ENCODE measurements around the gene CHST4. TPM values are rescaled to one million over a fixed set of nuclear protein-coding genes. Genes with fewer than 3 reads are reported as not detected.

The CHST4 gene
- polyA plus RNA-seq, 1 donor from 2014 or later = not detected

- H3K4me3 ChIP-seq (ENCODE audit: low read length) = no peak overlapping the region
- no peaks in the 10 kb centered on the region for H3F3A ChIP-seq (ENCODE audit: insufficient read depth, low read length, poor library complexity, severe bottlenecking)
- no peak overlapping the region for H2AFZ ChIP-seq (ENCODE audit: low read depth, low read length)
- no peaks in the 10 kb centered on the region for H3K27me3 ChIP-seq (ENCODE audit: insufficient read depth, low read depth, low read length)
- H3K9me2 ChIP-seq (ENCODE audit: insufficient read depth, low read length) = no peaks in the 10 kb centered on the region
- TF ChIP-seq EZH2 (IDR thresholded peaks at IDR 0.05; ENCODE audit: borderline replicate concordance, insufficient read depth, low read length, poor library complexity, severe bottlenecking) (no peak), SMC3 (conservative IDR thresholded peaks at IDR 0.05; ENCODE audit: poor library complexity) (no peak), MXI1 (conservative IDR thresholded peaks at IDR 0.05; ENCODE audit: poor library complexity, severe bottlenecking) (no peak), POLR2AphosphoS5 (IDR thresholded peaks at IDR 0.05) (no peak), RAD21 (conservative IDR thresholded peaks at IDR 0.05) (no peak), TAF1 (IDR thresholded peaks at IDR 0.05; ENCODE audit: low read depth) (no peak), EP300 (conservative IDR thresholded peaks at IDR 0.05; ENCODE audit: poor library complexity, severe bottlenecking) (no peak)
- TF ChIP-seq, protein P1, sequence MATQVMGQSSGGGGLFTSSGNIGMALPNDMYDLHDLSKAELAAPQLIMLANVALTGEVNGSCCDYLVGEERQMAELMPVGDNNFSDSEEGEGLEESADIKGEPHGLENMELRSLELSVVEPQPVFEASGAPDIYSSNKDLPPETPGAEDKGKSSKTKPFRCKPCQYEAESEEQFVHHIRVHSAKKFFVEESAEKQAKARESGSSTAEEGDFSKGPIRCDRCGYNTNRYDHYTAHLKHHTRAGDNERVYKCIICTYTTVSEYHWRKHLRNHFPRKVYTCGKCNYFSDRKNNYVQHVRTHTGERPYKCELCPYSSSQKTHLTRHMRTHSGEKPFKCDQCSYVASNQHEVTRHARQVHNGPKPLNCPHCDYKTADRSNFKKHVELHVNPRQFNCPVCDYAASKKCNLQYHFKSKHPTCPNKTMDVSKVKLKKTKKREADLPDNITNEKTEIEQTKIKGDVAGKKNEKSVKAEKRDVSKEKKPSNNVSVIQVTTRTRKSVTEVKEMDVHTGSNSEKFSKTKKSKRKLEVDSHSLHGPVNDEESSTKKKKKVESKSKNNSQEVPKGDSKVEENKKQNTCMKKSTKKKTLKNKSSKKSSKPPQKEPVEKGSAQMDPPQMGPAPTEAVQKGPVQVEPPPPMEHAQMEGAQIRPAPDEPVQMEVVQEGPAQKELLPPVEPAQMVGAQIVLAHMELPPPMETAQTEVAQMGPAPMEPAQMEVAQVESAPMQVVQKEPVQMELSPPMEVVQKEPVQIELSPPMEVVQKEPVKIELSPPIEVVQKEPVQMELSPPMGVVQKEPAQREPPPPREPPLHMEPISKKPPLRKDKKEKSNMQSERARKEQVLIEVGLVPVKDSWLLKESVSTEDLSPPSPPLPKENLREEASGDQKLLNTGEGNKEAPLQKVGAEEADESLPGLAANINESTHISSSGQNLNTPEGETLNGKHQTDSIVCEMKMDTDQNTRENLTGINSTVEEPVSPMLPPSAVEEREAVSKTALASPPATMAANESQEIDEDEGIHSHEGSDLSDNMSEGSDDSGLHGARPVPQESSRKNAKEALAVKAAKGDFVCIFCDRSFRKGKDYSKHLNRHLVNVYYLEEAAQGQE (IDR thresholded peaks at IDR 0.05; ENCODE audit: borderline replicate concordance) = no peak
- TF ChIP-seq, protein P2, sequence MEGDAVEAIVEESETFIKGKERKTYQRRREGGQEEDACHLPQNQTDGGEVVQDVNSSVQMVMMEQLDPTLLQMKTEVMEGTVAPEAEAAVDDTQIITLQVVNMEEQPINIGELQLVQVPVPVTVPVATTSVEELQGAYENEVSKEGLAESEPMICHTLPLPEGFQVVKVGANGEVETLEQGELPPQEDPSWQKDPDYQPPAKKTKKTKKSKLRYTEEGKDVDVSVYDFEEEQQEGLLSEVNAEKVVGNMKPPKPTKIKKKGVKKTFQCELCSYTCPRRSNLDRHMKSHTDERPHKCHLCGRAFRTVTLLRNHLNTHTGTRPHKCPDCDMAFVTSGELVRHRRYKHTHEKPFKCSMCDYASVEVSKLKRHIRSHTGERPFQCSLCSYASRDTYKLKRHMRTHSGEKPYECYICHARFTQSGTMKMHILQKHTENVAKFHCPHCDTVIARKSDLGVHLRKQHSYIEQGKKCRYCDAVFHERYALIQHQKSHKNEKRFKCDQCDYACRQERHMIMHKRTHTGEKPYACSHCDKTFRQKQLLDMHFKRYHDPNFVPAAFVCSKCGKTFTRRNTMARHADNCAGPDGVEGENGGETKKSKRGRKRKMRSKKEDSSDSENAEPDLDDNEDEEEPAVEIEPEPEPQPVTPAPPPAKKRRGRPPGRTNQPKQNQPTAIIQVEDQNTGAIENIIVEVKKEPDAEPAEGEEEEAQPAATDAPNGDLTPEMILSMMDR (IDR thresholded peaks at IDR 0.05; ENCODE audit: poor library complexity, severe bottlenecking) = no peak
- no peaks in the 10 kb centered on the region for H4K20me1 ChIP-seq (ENCODE audit: insufficient read depth)
- no peak overlapping the region for H3K4me2 ChIP-seq (ENCODE audit: low read length)
- H3K79me2 ChIP-seq (replicated peaks; ENCODE audit: insufficient read depth, low read length) = no peaks in the 10 kb centered on the region
- H3K27ac ChIP-seq (ENCODE audit: low read length) = no peak overlapping the region
- no peaks in the 10 kb centered on the region for H3K9me3 ChIP-seq (ENCODE audit: low read length)
- H3K36me3 ChIP-seq (ENCODE audit: insufficient read depth, low read length) = no peaks in the 10 kb centered on the region
- no peak overlapping the region for H3K9ac ChIP-seq (ENCODE audit: low read length)
Measured at GRCh38 chr16:71493213-71493612, 33.0 kb upstream of the CHST4 start.

- H3K9me3 ChIP-seq (ENCODE audit: low read length) = no peaks in the 10 kb centered on the region
Measured at GRCh38 chr16:71498031-71498430, 28.2 kb upstream of the CHST4 start.

More at GRCh38 chr16:71498031-71498430, 28.2 kb upstream of the CHST4 start:
- TF ChIP-seq POLR2AphosphoS5 (IDR thresholded peaks at IDR 0.05) (no peak), EZH2 (IDR thresholded peaks at IDR 0.05; ENCODE audit: borderline replicate concordance, insufficient read depth, low read length, poor library complexity, severe bottlenecking) (no peak), SMC3 (conservative IDR thresholded peaks at IDR 0.05; ENCODE audit: poor library complexity) (no peak), EP300 (conservative IDR thresholded peaks at IDR 0.05; ENCODE audit: poor library complexity, severe bottlenecking) (no peak), TAF1 (IDR thresholded peaks at IDR 0.05; ENCODE audit: low read depth) (no peak), RAD21 (conservative IDR thresholded peaks at IDR 0.05) (no peak), MXI1 (conservative IDR thresholded peaks at IDR 0.05; ENCODE audit: poor library complexity, severe bottlenecking) (no peak)
- TF ChIP-seq, protein P1 (IDR thresholded peaks at IDR 0.05; ENCODE audit: borderline replicate concordance) = no peak
- TF ChIP-seq, protein P2 (IDR thresholded peaks at IDR 0.05; ENCODE audit: poor library complexity, severe bottlenecking) = no peak
- H4K20me1 ChIP-seq (ENCODE audit: insufficient read depth) = no peaks in the 10 kb centered on the region
- H3K27ac ChIP-seq (ENCODE audit: low read length) = no peak overlapping the region
- H3K27me3 ChIP-seq (ENCODE audit: insufficient read depth, low read depth, low read length) = no peaks in the 10 kb centered on the region
- H2AFZ ChIP-seq (ENCODE audit: low read depth, low read length) = no peak overlapping the region
- no peaks in the 10 kb centered on the region for H3F3A ChIP-seq (ENCODE audit: insufficient read depth, low read length, poor library complexity, severe bottlenecking)
- H3K36me3 ChIP-seq (ENCODE audit: insufficient read depth, low read length) = no peaks in the 10 kb centered on the region
- H3K9ac ChIP-seq (ENCODE audit: low read length) = no peak overlapping the region
- H3K4me2 ChIP-seq (ENCODE audit: low read length) = no peak overlapping the region
- no peak overlapping the region for H3K4me3 ChIP-seq (ENCODE audit: low read length)
- H3K79me2 ChIP-seq (replicated peaks; ENCODE audit: insufficient read depth, low read length) = no peaks in the 10 kb centered on the region
- H3K9me2 ChIP-seq (ENCODE audit: insufficient read depth, low read length) = no peaks in the 10 kb centered on the region

Data from neural cell (in vitro differentiated cells).